Activated CD4-positive, alpha-beta T cell treated with anti-CD3 and anti-CD28 coated beads for 36 hours (primary cell): Measurements from ENCODE around the gene TNNT1. TPM values are rescaled to one million over a fixed set of nuclear protein-coding genes. Genes with fewer than 3 reads are reported as not detected.

Experiments
- ATAC-seq: fragments of 200-7000 bp; cut with Tn5 transposase; one replicate; pipeline ENCODE4 v1.10.0; 2021; ENCODE audit warnings: mild to moderate bottlenecking, moderate library complexity
- CTCF ChIA-PET: fragments of 350-600 bp; sonication (Branson Sonifier 250); formaldehyde crosslinking; loops from one replicate; lab custom pipeline; 2021; ENCODE audit warnings: antibody characterized with exemption; lab: Charles Lee
- POLR2A ChIA-PET: fragments of 350-600 bp; sonication (Branson Sonifier 250); formaldehyde crosslinking; loops from one replicate; lab custom pipeline; 2021; ENCODE audit warnings: antibody characterized with exemption, inconsistent platforms; lab: Charles Lee
- DNase-seq: peaks from one replicate; pipeline ENCODE4 v3.0.0-alpha.2; 2020
- H3K27ac Mint-ChIP-seq: one replicate; pipeline ENCODE4 v1.8.0; 2021; ENCODE audit warnings: mixed read lengths
- H3K27me3 Mint-ChIP-seq: one replicate; pipeline ENCODE4 v1.8.0; 2021; ENCODE audit warnings: mixed read lengths
- H3K36me3 Mint-ChIP-seq: one replicate; pipeline ENCODE4 v1.8.0; 2021; ENCODE audit warnings: low read depth, mixed read lengths
- H3K4me1 Mint-ChIP-seq: one replicate; pipeline ENCODE4 v1.8.0; 2021; ENCODE audit warnings: mixed read lengths
- H3K4me3 Mint-ChIP-seq: one replicate; pipeline ENCODE4 v1.8.0; 2021; ENCODE audit warnings: mild to moderate bottlenecking, moderate library complexity, mixed read lengths
- H3K9me3 Mint-ChIP-seq: one replicate; pipeline ENCODE4 v1.8.0; 2021; ENCODE audit warnings: low read depth, mixed read lengths
- intact Hi-C, 2 experiments: fragments of 100-400 bp; cut with DNase I in 1 of 2; cut with micrococcal nuclease in 1 of 2; formaldehyde crosslinking; loops; one replicate each; pipeline versions ENCODE4 v1.14.2 to v1.15.1; 2022 to 2024; cut with DNase I, micrococcal nuclease
- total RNA-seq, 2 experiments: library from RNA; stranded (reverse); gene quantifications; one replicate each; pipeline ENCODE4 v1.2.3, GENCODE V29; 2021

The TNNT1 gene, protein sequence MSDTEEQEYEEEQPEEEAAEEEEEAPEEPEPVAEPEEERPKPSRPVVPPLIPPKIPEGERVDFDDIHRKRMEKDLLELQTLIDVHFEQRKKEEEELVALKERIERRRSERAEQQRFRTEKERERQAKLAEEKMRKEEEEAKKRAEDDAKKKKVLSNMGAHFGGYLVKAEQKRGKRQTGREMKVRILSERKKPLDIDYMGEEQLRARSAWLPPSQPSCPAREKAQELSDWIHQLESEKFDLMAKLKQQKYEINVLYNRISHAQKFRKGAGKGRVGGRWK
- total RNA-seq: under 1 TPM; 0.47 to 0.50 TPM

GRCh38 chr19:55149078-55150003 lies at the start of gene TNNT1:
TNNT1 (minus strand) TSS chr19:55149206; CDS start chr19:55147157, 2,049 bp downstream.
- H3K36me3 Mint-ChIP-seq: peaks cover 4% of the 10 kb centered on the region
- POLR2A ChIA-PET: no interaction called here
- ATAC-seq (no peak), DNase-seq (no peak)
- intact Hi-C loops: loop anchor here in 1 of 2 experiments (10.0 kb wide), 1 partner anchor 355 kb away; no protein-coding TSS in a partner anchor
- CTCF ChIA-PET: interaction anchor here (0.6 kb wide), 2 partner anchors 11 to 130 kb away, joined by 3 read pairs; partner anchors contain the start of gene HSPBP1
- H3K27me3 Mint-ChIP-seq: peaks cover 15% of the 10 kb centered on the region
- H3K4me1 Mint-ChIP-seq: peaks cover 17% of the 10 kb centered on the region
- no peak within 1 kb of the TSS for H3K27ac Mint-ChIP-seq
- H3K4me3 Mint-ChIP-seq: no peak within 1 kb of the TSS
- H3K9me3 Mint-ChIP-seq: peaks cover 11% of the 10 kb centered on the region

DNA sequence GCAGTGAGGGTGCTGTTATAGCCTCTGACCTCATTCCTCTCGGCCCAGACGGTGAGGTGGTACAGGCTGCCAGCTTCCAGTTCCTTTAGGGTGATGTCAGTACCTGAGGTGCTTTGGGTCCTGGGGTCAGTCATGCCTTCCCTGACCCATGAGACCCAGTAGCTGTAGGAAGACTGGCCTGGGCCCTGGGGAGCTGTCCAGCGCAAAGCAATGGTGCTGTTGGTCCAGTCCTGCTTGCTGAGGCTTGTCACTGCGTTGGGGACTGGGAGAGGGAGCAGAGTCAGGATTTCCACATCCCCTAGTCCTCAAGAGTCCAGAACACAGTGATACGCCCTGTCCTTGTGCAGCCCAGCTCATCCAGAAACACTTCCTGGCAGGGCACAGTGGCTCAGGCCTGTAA lies 49.6 kb upstream of the TNNT1 start:
- H3K4me1 Mint-ChIP-seq: no peaks in the 10 kb centered on the region
- H3K9me3 Mint-ChIP-seq: no peaks in the 10 kb centered on the region
- DNase-seq (no peak), ATAC-seq (no peak)
- no peaks in the 10 kb centered on the region for H3K36me3 Mint-ChIP-seq
- POLR2A ChIA-PET: no interaction called here
- intact Hi-C loops: no loop called here
- peaks cover 9% of the 10 kb centered on the region for H3K27me3 Mint-ChIP-seq
- no peak overlapping the region for H3K27ac Mint-ChIP-seq
- CTCF ChIA-PET: interaction anchor here (0.8 kb wide), 1 partner anchor 356 kb away, joined by 3 read pairs; no protein-coding TSS in a partner anchor
- no peak overlapping the region for H3K4me3 Mint-ChIP-seq

- ATAC-seq (peak; percentile 57), DNase-seq (no peak)
- Mint-ChIP-seq H3K27ac (no peak overlapping the region), H3K4me3 (no peak overlapping the region), H3K36me3 (no peaks in the 10 kb centered on the region), H3K27me3 (peaks cover 13% of the 10 kb centered on the region), H3K4me1 (no peaks in the 10 kb centered on the region), H3K9me3 (no peaks in the 10 kb centered on the region)
- intact Hi-C loops: no loop called here
- CTCF ChIA-PET: interaction anchor here (0.7 kb wide), 1 partner anchor 296 kb away, joined by 3 read pairs; no protein-coding TSS in a partner anchor
- POLR2A ChIA-PET: no interaction called here
Measured at GRCh38 chr19:55197528-55197927, 48.5 kb upstream of the TNNT1 start.

DNA sequence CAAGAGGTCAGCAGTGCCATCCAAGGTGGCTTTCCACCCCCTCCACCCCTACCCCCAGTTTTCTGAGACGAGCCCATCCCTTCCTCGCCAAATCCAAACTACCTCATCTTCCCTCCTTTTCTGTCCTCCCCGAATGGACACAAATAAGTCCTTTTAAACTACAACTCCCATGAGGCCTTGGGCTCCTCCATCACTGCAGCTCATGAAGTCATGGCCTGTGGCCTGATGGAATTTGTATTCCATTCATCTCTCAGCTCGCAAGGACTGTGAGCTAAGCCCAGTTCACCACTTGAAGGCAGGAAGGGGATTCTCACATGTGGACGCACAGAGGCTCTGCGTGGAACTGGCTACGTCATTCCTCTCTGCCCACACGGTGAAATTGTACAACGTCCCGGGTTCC lies 47.8 kb upstream of the TNNT1 start:
- peaks cover 13% of the 10 kb centered on the region for H3K27me3 Mint-ChIP-seq
- ChIA-PET CTCF (interaction anchor here (0.7 kb wide), 1 partner anchor 297 kb away, joined by 3 read pairs; no protein-coding TSS in a partner anchor), POLR2A (no interaction called here)
- DNase-seq (no peak), ATAC-seq (no peak)
- no peaks in the 10 kb centered on the region for H3K4me1 Mint-ChIP-seq
- H3K4me3 Mint-ChIP-seq: no peak overlapping the region
- H3K9me3 Mint-ChIP-seq: no peaks in the 10 kb centered on the region
- intact Hi-C loops: no loop called here
- H3K36me3 Mint-ChIP-seq: no peaks in the 10 kb centered on the region
- H3K27ac Mint-ChIP-seq: no peak overlapping the region

DNA sequence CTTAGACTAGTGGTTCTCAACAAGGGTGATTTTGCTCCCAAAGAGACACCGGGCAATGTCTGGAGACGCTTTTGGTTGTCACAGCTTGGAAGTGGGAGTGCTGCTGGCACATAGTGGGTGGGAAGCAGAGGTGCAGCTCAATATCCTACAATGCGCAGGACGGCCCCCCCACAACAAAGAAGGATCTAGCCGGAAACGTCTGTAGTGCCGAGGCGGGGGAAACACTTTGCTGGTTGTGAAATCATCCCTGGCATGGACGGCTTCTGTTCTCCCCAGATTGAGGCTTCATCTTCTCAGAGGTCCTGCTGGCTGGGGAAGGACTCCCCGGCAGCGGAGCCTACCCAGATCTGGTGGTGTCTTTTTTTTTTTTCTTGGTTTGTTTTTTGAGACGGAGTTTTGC lies 44.5 kb upstream of the TNNT1 start:
- H3K36me3 Mint-ChIP-seq: no peaks in the 10 kb centered on the region
- ChIA-PET CTCF (interaction anchor here (1.0 kb wide), 1 partner anchor 99 kb away, joined by 6 read pairs; no protein-coding TSS in a partner anchor), POLR2A (interaction anchor here (0.8 kb wide), 1 partner anchor 15 kb away, joined by 4 read pairs; no protein-coding TSS in a partner anchor)
- peaks cover 7% of the 10 kb centered on the region for H3K27me3 Mint-ChIP-seq
- H3K27ac Mint-ChIP-seq: no peak overlapping the region
- H3K4me3 Mint-ChIP-seq: no peak overlapping the region
- intact Hi-C loops: no loop called here
- ATAC-seq (no peak), DNase-seq (no peak)
- H3K9me3 Mint-ChIP-seq: no peaks in the 10 kb centered on the region
- H3K4me1 Mint-ChIP-seq: peaks cover 4% of the 10 kb centered on the region

GRCh38 chr19:55189403-55189835 lies 40.4 kb upstream of the TNNT1 start:
- H3K9me3 Mint-ChIP-seq: no peaks in the 10 kb centered on the region
- no peaks in the 10 kb centered on the region for H3K36me3 Mint-ChIP-seq
- peaks cover 4% of the 10 kb centered on the region for H3K4me1 Mint-ChIP-seq
- CTCF ChIA-PET: interaction anchor here (0.6 kb wide), 1 partner anchor 23 kb away, joined by 3 read pairs; the partner anchor contains the start of gene DNAAF3
- H3K27ac Mint-ChIP-seq: no peak overlapping the region
- POLR2A ChIA-PET: no interaction called here
- intact Hi-C loops: no loop called here
- H3K27me3 Mint-ChIP-seq: peaks cover 7% of the 10 kb centered on the region
- H3K4me3 Mint-ChIP-seq: no peak overlapping the region
- DNase-seq (no peak), ATAC-seq (no peak)

GRCh38 chr19:55188625-55189024 lies 39.6 kb upstream of the TNNT1 start:
- H3K36me3 Mint-ChIP-seq: no peaks in the 10 kb centered on the region
- CTCF ChIA-PET: interaction anchor here (0.6 kb wide), 1 partner anchor 77 kb away, joined by 3 read pairs; no protein-coding TSS in a partner anchor
- DNase-seq (no peak), ATAC-seq (no peak)
- no peak overlapping the region for H3K4me3 Mint-ChIP-seq
- POLR2A ChIA-PET: no interaction called here
- peaks cover 10% of the 10 kb centered on the region for H3K27me3 Mint-ChIP-seq
- peaks cover 4% of the 10 kb centered on the region for H3K4me1 Mint-ChIP-seq
- H3K9me3 Mint-ChIP-seq: no peaks in the 10 kb centered on the region
- intact Hi-C loops: no loop called here
- H3K27ac Mint-ChIP-seq: no peak overlapping the region

DNA sequence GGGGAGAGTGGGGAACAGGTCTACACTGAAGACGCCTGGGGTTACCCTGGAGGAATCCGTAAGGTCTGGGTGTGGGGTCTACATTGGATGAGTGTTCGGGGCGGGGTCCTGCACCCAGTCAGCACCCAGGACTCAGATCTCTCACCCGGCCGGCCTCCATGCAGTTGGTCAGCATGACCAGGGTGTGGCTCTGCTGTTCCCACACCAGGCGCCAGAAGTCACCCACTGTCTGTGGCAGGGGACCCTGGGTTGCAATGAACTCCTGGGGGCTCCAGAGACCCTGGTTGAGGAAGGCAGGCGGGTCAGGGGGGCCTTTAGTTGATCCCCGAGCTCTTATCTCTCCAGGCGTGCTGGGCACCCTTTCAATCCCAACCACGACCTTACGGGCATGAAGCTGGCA lies 37.1 kb upstream of the TNNT1 start:
- Mint-ChIP-seq H3K36me3 (no peaks in the 10 kb centered on the region), H3K9me3 (no peaks in the 10 kb centered on the region), H3K27ac (no peak overlapping the region), H3K27me3 (peaks cover 13% of the 10 kb centered on the region), H3K4me1 (peaks cover 4% of the 10 kb centered on the region), H3K4me3 (no peak overlapping the region)
- intact Hi-C loops: no loop called here
- DNase-seq (no peak), ATAC-seq (no peak)
- ChIA-PET CTCF (interaction anchor here (0.7 kb wide), 1 partner anchor 314 kb away, joined by 4 read pairs; no protein-coding TSS in a partner anchor), POLR2A (no interaction called here)

- Mint-ChIP-seq H3K36me3 (no peaks in the 10 kb centered on the region), H3K27ac (no peak overlapping the region), H3K4me1 (peaks cover 14% of the 10 kb centered on the region), H3K9me3 (no peaks in the 10 kb centered on the region), H3K27me3 (peaks cover 33% of the 10 kb centered on the region), H3K4me3 (no peak overlapping the region)
- no peak for DNase-seq
- ChIA-PET POLR2A (no interaction called here), CTCF (no interaction called here)
- no peak for ATAC-seq
- intact Hi-C loops: no loop called here
Measured at GRCh38 chr19:55181740-55182139, 32.7 kb upstream of the TNNT1 start.

- no peaks in the 10 kb centered on the region for H3K36me3 Mint-ChIP-seq
- ChIA-PET POLR2A (interaction anchor here (0.6 to 1.0 kb wide), 4 partner anchors 10 to 419 kb away, joined by 3 to 5 read pairs (median 3); partner anchors contain the start of genes FIZ1 and UBE2S), CTCF (interaction anchor here (0.5 to 1.3 kb wide), 3 partner anchors 13 to 419 kb away, joined by 3 to 4 read pairs (median 3); partner anchors contain the start of gene FIZ1)
- H3K4me3 Mint-ChIP-seq: peak within 1 kb of the TSS; percentile 61
- H3K9me3 Mint-ChIP-seq: no peaks in the 10 kb centered on the region
- no peak within 1 kb of the TSS for H3K27ac Mint-ChIP-seq
- H3K27me3 Mint-ChIP-seq: peaks cover 42% of the 10 kb centered on the region
- intact Hi-C loops: loop anchor here (1.0 to 5.0 kb wide), 10 partner anchors 14 to 296 kb away; partner anchors contain the start of genes DNAAF3 (in 2 of the 2), HSPBP1 (in 1 of the 2), ISOC2 (in 1 of the 2) and KMT5C (in 1 of the 2)
- peak; percentile 51 for ATAC-seq
- peak; percentile 82 for DNase-seq
- peaks cover 14% of the 10 kb centered on the region for H3K4me1 Mint-ChIP-seq
Measured at GRCh38 chr19:55179606-55180484, 30.8 kb upstream of the TNNT1 start, which contains the start of gene SYT5. SYT5 (minus strand) TSS chr19:55180289; CDS start chr19:55179041, 1,248 bp downstream.
